RPMI8226 (cell line): ENCODE data around the gene CFAP92.

Experiments used
- DNase-seq: peaks from one replicate; pipeline ENCODE4 v3.0.0-alpha.2; 2015

The CFAP92 gene

DNA sequence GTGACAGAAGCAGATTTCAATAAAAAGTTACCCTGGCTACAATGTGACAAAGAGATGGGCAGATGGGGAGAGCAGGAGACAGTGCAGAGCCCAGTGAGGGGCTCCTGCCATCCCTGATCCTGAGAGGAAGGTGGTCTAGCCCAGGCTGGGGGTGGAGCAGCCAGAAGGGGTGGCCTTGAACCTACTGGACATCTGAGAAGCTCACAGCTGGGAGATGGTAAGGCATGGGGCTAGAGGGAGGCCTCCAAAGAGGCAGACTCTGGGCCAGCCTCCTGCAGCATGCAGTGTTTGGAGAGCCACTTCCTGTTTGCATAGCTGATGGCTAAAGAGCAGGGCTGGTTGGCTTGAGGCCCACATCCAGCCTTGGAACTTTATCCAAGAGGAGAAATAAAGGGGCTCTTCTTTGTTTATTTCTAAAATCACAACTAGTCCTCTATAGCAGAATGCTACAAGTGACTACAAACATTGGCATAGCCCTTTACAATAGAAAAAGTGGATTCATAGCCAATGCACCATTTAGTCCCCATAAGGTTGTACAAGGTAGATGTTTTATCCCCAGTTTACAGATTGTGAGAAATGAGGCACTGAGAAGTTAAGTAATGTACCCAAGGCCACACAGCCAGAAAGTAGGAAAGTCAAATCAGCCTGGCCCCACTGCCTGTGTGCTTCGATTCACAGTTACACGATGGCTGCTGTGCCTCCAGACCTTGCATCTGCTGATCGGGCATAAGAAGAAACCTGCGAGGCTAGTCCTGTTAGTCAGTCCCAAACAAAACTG lies 11.8 kb upstream of the CFAP92 start:
- peak; percentile 31 for DNase-seq

- no peak for DNase-seq
Observed at GRCh38 chr3:129004639-129005295, 10.9 kb upstream of the CFAP92 start.

DNA sequence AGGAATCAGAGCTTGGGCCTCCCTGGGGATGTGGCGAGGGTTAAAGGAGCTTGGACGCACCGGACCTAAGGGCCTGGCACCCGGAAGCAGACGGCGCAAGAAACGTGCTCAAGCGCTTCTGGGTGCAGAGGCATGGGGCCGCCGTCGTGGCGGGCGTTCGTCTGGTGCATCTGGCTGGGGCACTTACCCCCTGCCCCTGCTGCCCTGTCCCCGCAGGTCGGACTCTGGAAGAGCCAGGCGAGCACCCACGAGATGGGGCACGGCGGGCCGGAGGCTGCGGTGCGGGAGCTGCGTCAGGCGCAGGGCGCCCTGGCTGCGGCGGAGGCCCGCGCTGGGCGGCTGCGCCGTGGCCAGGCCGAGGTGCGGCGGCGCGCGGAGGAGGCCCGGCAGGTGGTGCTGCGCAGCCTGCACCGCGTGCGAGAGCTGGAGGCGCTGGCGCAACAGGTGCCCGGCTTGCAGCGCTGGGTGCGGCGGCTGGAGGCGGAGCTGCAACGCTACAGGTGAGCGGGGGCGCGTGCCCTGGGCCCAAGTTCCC lies 9.8 kb upstream of the CFAP92 start:
- peak; percentile 91 for DNase-seq

- no peak for DNase-seq
Observed at GRCh38 chr3:129002573-129003569, 9.0 kb upstream of the CFAP92 start.

DNA sequence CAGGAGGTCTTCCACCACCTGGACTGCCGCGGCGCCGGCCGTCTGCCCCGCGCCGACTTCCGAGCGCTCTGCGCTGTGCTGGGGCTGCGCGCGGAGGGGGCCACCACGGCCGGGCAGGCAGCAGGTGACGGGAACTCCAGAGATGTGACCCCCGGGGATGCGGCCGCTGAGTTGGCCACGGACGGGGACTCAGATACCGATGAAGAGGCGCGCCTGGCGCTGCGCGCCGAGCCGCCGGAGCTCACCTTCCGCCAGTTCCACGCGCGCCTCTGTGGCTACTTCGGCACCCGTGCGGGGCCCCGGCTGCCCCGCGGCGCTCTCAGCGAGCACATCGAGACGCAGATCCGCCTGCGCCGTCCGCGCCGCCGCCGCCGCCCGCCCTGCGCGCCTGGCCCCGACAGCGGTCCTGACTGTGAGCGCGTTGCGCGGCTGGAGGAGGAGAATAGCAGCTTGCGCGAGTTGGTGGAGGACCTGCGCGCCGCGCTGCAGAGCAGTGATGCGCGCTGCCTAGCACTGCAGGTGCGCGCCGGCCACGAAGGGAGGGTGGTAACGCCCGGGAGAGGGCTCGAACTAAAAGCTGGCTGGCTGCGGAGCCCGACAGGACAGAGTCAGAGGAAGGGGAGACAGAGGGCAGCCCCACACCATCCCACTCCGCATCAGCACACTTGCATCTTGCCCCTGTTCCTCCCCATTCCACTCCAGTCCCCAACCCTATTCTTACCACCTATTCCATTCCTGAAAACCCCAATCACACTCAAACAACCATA lies 8.1 kb upstream of the CFAP92 start:
- peak; percentile 65 for DNase-seq

GRCh38 chr3:129001101-129001805 lies 7.4 kb upstream of the CFAP92 start, which contains the start of gene EFCC1:
TSS of gene EFCC1 (plus strand) at chr3:129001304. CDS start at chr3:129001629, 325 bp downstream.
- DNase-seq, result no peak

GRCh38 chr3:129000742-129001100 lies 6.8 kb upstream of the CFAP92 start:
- DNase-seq, result no peak

GRCh38 chr3:128999102-128999501 lies 5.2 kb upstream of the CFAP92 start:
- DNase-seq, result no peak

DNA sequence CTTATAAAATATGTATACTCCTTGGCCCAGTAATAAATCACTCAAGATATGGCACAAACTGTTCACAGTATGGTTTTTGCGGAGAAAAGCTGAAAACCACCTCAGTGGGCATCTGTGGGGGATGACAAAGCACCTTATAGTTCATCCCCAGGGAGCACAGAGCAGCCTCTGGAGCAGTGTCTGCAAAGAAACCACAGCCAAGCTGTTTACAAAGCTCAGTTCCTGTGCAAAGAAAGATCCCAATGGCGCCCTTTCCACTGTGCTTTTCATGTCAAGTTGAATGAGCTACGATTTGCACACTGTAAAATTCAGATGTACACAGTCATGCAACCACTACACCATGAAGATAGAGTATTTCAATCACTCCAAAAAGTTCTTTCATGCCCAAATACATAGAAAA lies 4.7 kb upstream of the CFAP92 start:
- DNase-seq, result no peak

DNA sequence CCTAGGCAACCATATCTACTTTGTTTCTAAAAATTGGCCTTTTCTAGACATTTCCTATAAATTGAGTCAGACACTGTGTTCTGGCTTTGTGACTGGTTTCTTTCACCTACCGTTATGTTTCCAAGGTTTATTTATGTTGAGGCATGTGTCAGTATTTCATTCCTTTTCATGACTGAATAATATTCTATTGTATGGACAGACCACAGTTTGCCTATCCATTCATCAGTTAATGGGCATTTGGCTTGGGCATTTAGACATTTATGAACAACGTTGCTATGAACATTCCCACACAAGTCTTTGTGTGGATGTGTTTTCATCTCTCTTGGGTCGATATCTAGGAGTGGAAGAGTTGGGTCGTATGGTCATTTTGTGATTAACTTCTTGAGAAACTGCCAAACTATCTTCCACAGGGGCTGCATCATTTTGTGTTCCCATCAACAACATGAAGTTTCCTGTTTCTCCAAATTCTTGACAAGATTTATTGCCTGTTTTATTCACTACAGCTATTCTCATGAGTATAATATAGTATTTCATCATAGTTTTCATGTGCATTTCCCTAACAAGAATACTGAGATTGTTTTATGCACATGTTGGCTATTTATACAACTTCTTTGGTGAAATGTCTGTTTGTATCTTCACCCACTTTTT lies 3.7 kb upstream of the CFAP92 start:
- DNase-seq, result no peak

- DNase-seq, result no peak
Observed at GRCh38 chr3:128996726-128997125, 2.9 kb upstream of the CFAP92 start.

DNA sequence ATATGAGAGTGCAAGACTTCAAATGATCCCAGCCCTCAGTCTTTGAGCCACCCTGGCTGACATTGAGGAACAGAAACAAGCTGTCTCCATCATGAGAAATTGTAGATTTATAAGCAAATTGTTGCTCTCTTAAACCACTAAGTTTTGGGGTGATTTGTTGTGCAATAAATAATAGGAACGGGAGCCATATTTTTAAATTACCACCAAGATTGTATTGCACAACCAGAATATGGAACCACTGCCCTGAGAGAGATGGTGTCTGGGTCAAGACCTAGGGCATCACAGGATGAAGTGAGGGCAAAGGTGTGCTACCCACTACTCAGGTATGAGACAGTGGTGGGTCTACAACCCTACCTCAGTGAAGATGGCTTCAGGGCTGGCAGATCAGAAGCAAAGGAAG lies 2.3 kb upstream of the CFAP92 start:
- no peak for DNase-seq

DNA sequence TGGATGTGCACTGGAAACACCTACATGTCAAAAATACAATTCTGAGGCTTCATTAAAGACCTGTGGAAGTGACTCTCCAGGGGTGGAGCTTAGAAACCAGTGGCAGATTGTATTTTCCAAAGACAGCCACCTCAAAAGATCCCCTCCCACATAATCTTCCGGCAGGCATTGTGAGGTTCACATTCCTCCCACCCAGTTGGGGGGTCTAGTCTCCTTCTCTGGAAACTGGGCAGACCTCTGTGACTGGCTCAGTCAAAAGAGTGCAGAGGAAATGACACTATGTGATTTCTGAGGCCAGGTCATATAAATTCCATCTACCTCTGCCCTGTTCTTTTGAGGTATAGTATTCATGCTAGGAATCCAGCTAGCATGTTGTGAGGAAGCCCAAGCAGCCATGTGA lies 1.9 kb upstream of the CFAP92 start:
- no peak for DNase-seq

GRCh38 chr3:128994581-128995546 lies 988 bp upstream of the CFAP92 start:
- no peak for DNase-seq

DNA sequence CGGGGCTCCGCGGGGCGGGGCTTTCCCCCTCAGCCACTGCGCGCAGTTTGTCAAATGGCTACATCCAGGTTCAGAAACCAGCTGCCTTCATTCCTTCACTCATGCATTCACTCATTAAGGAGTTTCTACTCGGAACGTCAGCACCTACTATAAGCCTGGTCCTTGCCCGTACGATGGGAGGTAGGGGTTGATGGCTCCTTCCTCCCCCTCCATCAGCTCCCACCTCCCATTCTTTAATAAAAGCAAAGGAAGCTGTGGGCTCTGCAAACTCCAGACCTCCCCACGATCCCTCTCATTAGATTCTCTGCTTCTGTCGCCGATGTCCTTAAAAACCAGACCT lies 267 bp upstream of the CFAP92 start:
- DNase-seq, result no peak

DNA sequence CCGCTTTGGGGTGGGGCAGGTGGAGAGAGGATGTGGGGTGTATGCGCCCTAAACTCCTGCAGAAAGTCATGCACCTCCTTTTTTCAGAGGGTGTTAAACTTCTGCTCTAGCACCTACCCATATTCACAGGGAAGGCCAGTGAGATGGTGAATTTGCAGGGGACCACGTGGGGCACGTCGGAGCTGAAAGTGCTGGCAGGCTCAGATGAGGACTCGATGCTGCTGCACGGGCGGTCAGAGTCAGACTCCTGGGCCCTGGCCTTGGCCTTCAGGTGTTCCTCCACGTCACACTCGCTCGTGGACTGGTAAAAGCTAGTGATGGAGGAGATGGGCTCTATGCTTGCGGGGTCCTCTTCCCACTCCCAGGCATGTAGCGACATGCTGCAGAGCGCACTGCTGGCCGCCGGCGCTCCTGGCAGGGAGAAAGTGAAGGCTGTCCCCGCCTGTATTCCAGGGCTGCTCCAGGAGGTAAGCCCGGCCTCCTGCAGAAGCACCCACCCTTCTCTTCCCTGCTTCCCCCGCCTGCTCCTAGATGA lies 883 bp downstream of the CFAP92 start:
- DNase-seq, result no peak

- no peak for DNase-seq
Observed at GRCh38 chr3:128991355-128991895, 2.5 kb downstream of the CFAP92 start.

DNA sequence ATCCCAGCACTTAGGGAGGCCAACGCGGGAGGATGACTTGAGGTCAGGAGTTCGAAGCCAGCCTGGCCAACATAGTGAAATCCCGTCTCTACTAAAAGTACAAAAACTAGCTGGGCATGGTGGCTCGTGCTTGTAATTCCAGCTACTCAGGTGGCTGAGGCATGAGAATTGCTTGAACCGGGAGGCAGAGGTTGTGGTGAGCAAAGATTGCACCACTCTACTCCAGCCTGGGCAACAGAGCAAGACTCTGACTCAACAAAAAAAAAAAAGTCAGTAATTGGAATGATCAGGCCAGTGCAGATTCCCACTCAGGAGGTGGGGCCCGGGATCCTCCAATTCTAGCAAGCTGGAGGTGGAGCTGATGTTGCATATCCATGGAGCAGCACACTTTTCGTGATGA lies 5.6 kb downstream of the CFAP92 start:
- no peak for DNase-seq
